Thyroid gland (tissue), 4 donors: ENCODE measurements around the gene CRTAC1.

Experiments
- POLR2A ChIP-seq, 2 donors: fragments of 450-650 bp; IDR thresholded peaks; one replicate each; pipeline ENCODE4 v1.6.1; 2017; ENCODE audit warnings: antibody characterized with exemption in 2 of 2, mild to moderate bottlenecking in 2 of 2, moderate library complexity in 1 of 2
- TF ChIP-seq, protein P1 (sequence below), 6 experiments: fragments of 200-600 bp in 3 of 6; fragments of 450-650 bp in 3 of 6; sonication (generic) in 3 of 6; IDR thresholded peaks; one replicate each; pipeline ENCODE4 v1.5.1; 2016 to 2019; ENCODE audit warnings: antibody characterized with exemption in 6 of 6, mild to moderate bottlenecking in 2 of 6, inconsistent platforms in 1 of 6, moderate library complexity in 1 of 6

DNA sequence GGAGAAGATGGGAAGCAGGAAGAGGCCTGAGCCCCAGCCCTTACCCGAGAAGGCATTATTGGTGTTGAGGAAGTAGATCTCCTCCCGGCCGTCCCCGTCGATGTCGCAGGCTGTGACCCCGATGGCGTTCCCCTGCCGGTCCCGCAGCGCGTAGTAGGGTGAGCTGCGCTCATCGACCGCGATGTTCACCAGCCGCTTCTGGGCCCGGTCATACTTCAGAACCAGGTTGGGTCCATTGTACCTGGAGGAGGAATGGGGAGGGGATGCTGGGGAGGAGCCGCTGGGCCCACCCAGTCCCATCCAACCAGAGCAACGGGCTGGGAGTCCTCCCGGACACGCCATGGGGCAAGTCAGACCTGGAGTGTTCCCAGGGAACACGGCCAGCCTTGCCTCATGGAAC, 94.3 kb downstream of the CRTAC1 start:
- TF ChIP-seq, protein P1, sequence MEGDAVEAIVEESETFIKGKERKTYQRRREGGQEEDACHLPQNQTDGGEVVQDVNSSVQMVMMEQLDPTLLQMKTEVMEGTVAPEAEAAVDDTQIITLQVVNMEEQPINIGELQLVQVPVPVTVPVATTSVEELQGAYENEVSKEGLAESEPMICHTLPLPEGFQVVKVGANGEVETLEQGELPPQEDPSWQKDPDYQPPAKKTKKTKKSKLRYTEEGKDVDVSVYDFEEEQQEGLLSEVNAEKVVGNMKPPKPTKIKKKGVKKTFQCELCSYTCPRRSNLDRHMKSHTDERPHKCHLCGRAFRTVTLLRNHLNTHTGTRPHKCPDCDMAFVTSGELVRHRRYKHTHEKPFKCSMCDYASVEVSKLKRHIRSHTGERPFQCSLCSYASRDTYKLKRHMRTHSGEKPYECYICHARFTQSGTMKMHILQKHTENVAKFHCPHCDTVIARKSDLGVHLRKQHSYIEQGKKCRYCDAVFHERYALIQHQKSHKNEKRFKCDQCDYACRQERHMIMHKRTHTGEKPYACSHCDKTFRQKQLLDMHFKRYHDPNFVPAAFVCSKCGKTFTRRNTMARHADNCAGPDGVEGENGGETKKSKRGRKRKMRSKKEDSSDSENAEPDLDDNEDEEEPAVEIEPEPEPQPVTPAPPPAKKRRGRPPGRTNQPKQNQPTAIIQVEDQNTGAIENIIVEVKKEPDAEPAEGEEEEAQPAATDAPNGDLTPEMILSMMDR (IDR thresholded peaks at IDR 0.05), result no peak
- TF ChIP-seq POLR2A (IDR thresholded peaks at IDR 0.05), result no peak
